Putamen (tissue), 1 donor: Measurements from ENCODE around the gene OR9A2.

Experiments used
- DNase-seq: peaks from one replicate; pipeline ENCODE4 v3.0.0-alpha.2; 2016; ENCODE audit warnings: low spot score

OR9A2 gene

DNA sequence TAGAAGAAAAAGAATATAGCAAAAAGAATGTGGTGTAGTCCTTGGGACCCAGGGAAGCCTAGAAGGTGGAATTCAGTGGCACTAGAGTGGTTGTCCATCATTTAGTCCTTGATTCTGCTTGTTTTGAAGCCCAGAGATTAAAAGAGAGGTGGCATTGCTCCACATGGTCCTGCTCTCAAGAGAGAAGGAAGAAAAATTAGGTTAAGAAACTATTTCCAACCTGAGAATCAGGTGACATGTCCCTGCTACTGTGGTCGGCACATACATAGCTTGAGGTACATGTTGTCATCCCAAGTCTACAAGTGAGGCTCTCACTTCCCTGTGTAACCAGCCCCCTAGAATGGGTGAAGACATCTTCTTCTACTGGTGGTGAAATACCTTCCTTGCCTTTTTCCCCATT lies at the start of gene OR9A2:
Gene OR9A2, minus strand, starts transcription at position 101 of the 400 bp plus-strand sequence. Its CDS starts 0 bp downstream, at position 101.
- DNase-seq, result no peak

DNA sequence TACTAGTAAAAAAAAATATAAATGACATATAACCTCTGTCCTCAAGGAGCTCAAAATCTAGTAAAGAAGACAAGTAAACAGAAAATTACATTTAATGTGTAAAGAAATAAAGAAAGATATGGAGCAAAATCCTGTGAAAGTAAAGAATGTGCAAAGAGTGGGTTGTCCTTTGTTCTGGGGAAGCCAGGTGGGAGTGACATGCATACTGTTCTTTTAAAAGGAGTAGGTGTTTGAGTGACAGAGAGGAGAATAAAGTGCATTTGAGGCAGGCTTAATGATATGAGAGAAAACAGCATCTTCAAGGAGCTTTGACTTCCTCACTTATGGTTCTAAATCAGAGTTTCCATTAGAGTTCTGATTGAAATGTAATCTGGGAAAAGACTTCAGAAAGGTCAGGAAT lies 47.2 kb upstream of the OR9A2 start:
- peak; percentile 75 for DNase-seq

- DNase-seq, result no peak
These were observed 46.6 kb upstream of the OR9A2 start for GRCh38 chr7:143073556-143073955.

GRCh38 chr7:143069912-143070500 lies 43.1 kb upstream of the OR9A2 start:
- DNase-seq, result no peak

DNA sequence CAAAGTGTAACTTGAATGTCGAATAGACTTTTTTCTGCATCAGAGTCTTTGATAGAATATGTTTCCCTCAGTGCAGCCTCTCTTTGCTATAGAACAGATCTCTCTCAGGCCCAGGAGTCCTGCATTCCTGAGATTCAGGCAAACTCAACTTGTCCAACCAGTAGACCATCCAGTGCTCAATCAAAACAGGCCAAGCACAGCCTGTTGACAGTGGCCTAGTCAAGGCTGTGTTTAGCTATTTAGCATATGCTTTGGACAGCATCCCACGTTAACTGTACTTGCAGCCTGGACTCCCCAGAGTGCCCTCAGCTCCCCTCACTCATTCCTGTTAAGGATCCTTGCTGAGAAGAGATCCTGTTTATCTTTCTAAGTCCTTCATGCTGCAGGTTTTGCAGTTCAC lies 41.5 kb upstream of the OR9A2 start:
- no peak for DNase-seq

DNA sequence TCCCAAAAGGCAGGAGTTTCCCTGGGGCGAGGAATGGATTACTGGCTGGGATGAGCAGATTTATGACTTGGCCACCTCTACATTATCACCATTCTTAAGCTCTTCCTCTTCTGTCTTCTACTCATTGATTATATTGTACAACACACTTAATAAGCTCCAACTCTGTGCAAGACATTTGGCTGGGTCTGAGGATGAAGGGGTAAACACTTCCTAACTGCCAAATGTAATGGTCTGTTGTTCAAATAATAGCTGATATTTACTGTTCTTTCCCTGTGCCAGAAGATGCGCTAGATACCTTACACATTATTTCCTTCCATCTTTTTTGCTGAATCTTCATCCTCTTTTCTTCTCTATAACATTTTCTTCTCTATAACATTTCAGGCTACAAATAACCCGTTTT lies 36.8 kb upstream of the OR9A2 start:
- DNase-seq, result no peak

GRCh38 chr7:143055754-143056153 lies 28.8 kb upstream of the OR9A2 start:
- DNase-seq, result no peak

DNA sequence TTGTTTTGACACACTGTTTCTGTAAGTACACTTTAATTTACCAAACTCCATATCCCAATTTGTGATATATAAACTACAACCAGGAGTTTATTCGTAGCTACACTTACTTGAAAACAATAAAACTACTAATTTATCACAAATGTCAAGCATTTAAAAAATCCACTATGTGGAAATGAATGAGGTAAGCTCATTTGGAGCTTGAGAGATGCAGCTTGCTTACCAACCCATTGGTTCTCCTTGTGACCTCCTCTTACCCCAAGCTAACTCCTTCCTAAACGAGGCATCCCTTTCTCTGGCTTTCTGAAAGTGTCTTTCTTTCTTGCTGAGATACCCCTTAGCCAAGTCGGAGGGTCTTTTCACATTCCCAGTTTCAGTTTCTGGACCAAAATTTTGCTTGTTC lies 27.7 kb upstream of the OR9A2 start:
- DNase-seq, result no peak

- no peak for DNase-seq
These were observed 25.1 kb upstream of the OR9A2 start, which contains the start of gene OR6V1 for GRCh38 chr7:143052041-143052440. TSS of gene OR6V1 (plus strand) at chr7:143052341. CDS start at chr7:143052341, 0 bp downstream.

DNA sequence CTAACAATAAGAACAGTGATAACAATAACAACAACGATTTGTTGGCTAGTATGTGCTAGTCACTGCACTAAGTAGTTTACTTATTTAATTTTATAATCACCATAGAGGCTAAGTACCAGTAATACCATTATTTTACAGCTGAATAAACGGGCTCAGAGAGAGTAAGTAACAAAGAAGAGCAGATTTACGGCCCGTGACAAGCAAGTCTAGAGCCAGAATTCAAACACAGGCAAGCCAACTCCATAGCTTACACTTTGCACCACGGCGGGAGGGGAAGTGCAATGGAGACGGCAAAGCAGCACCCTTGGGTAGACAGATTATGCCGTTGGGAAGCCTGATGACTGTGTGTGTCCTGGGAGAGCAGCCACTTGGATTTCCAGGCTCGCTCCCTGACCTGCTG lies 24.0 kb upstream of the OR9A2 start:
- DNase-seq, result no peak

- DNase-seq, result no peak
These were observed 22.4 kb upstream of the OR9A2 start for GRCh38 chr7:143049362-143049761.

- DNase-seq, result no peak
These were observed 21.9 kb upstream of the OR9A2 start for GRCh38 chr7:143048827-143049226.

DNA sequence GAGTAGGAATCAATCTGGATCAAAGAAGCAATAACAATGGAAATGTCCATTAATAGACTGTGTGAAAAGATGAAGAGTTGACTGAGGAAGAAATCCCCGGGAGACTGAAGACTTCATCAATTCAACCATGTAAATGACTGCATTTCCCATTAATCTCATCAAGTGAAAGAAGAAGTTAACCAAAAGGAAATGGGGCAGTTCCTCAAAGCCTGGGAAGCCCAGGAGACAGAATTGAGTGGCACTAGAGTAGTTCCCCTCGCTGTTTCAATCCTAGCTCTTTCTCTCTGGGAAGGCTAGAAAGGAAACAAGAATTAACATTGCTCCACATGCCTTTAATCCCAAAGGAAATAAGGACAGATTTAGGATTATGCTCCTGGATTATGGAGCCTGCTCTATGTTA lies 20.4 kb upstream of the OR9A2 start:
- no peak for DNase-seq

- no peak for DNase-seq
These were observed 19.5 kb upstream of the OR9A2 start for GRCh38 chr7:143046426-143046851.

DNA sequence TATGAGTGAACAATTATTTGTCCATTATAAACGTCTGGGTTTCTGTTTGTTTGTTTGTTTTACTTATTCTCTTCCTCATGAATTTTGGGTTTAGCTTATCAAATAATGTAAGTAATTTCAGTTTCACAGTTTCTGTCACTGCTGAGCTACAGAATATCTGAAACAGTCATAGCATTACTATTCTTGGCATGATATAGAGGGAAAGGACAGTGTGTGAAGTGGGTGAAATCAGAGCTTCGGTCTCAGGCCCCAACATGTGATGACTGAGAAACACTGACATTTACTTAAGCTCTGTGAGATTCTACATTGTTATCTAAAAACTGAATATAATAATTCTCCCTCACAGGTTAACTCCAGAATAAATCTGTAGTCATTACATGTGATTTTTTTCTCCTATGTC lies 16.5 kb upstream of the OR9A2 start:
- no peak for DNase-seq

- no peak for DNase-seq
These were observed 15.9 kb upstream of the OR9A2 start for GRCh38 chr7:143042790-143043271.

DNA sequence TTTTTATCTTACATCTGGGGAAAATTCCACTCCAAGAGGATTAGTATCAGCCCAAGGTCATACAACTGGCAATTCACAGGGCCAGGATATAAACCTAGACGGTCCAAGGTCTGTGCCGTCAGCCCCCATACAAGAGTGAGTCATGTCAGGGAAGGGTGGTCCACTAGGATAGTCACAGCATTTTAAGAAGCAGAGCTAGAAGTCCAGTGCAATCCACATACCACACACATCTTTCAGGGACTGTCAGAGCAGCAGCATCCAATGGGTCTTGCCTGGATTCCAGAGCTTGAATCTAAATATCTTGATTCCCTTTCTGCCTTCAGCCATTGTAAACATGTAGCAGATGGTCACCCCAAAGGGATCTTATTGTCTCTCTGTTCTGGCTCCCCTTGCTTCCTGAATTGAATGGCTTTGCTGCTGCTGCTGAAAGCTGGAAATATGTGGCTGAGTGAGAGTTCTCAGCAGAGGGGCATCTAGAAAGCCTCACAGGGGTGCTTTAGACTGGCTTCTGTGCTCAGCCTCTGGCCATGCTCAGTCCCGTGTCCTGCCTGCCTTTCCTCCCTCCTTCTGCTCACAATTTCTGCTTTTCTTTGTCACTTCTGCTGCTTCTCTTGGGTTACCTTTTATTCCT lies 15.3 kb upstream of the OR9A2 start:
- no peak for DNase-seq

DNA sequence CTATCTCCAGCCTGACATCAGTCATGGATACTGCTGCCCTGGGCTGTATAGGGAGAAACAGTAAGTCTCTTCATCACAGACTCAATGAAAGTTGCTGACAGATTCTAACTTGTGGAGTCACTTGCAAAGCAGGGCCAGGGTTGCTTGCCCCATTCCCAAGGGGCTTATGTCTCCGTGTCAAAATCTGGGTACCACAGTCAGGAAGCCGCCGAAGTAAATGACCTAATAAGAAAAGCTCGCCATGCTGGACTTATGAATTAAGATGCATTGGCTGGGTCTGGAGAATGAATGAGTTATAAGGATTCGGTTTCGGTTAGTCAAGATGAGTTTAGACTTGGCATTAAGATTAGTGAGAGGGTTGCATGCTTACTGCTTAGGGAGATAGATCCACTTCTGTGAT lies 14.4 kb upstream of the OR9A2 start:
- DNase-seq, result no peak

DNA sequence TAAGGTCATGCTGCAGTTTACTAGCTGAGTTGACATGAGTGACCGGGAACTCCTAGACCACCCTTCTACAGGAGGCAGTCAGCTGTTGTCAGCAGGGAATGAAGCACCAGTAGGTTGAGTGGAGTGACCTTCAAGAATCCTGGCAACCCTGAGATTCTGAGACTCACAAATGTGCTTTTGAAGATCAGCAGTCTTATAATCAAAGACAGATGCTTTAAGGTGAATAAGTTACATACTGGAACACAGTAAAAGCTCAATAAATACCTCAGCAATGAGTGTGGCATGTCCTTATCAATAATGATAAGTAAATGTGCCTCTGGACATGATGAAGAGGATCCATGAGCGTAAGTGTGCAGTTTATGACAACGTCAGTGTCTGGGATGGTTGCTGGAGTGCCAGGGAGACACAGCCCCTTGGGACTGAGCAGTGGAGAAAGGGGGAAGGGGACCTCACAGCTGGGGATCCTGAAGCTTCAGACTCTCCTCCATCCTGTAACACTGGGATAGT lies 13.3 kb upstream of the OR9A2 start:
- DNase-seq, result no peak

DNA sequence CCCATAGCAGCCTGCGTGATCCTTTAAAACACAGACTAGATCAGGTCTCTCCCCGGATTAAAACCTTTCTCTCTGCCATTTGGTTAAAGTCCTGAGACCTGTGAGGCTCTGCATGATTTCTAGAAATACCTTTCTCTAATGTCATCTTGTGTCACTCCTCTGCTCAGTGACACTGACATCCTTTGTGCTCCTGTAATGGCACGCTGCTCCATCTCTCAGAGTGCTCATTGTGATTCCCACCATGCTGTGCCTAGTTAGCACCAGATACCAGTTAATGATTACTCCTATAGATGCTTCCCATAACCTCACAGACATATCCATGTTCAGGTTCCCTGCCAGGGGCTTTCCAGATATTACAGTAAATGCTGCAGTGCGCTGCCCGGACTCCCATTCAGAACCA lies 11.7 kb upstream of the OR9A2 start:
- no peak for DNase-seq

- DNase-seq, result no peak
These were observed 751 bp upstream of the OR9A2 start for GRCh38 chr7:143027683-143028082.

GRCh38 chr7:143025371-143025770 lies 1.6 kb downstream of the OR9A2 start:
- DNase-seq, result no peak

- DNase-seq, result no peak
These were observed 3.9 kb downstream of the OR9A2 start for GRCh38 chr7:143023047-143023446.

DNA sequence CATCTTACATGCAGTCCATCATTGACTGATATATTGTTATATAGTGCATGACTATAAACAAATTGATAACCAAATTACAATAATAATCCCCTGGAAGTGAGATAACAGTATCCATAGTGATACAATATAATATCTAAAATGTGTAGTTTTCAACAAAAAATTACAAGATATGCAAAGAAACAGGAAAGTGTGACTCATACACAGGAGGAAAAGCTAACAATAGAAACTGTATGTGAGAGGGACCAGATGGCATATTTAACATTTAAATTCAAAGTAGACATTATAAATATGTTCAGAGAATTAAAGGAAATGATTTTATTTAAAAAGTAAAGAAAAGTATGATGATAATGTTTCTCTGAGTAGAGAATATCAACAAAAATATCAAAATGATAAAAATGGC lies 8.0 kb downstream of the OR9A2 start:
- DNase-seq, result no peak
